ENCODE measurements around the gene PSMC3IP. TPM values are rescaled to one million over a fixed set of nuclear protein-coding genes. Genes with fewer than 3 reads are reported as not detected.
"Not testable (repeated sequence)": the region's sequence is repeated elsewhere in the genome, so short reads cannot be mapped to it uniquely, and the experiment has no call there.

PSMC3IP gene
- total RNA-seq, 1 donor from 2014 or later = 1.3 TPM

DNA sequence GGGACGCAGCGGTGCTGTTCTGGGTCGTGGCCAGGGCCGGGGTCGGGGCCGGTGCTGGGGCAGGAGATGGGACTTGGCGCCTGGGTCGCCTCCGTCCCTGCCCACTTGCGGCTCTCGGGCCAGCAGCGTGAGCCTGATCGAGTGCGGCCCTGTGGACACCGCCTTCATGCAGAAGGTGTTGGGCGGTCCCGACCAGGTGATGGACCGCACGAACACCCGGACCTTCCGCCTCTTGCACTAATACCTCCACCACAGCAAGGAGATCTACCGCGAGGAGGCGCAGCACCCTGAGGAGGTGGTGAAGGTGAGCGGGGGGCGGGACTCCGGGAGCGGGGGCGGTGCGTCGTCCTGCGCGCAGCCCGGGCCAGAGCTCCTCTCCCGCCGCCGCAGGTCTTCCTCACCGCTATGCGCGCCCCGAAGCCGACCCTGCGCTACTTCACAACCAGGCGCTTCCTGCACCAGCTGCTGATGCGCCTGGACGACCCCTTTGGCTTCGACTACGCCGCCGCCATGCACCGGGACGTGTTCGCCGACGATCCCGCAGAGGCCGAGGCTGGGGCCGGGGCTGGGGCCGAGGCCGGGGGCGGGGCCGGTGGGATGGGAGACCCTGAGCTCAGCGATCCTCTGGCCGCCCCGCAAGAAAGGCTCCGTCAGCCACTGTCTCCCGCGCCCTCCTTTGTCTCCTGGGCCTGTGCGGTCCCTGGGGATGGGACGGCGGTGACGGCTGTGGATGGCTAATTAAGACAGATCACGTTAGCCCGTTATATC lies 29.3 kb downstream of the PSMC3IP start:
- peaks cover 6% of the 10 kb centered on the region for H3K36me3 ChIP-seq (ENCODE audit: control insufficient read depth, insufficient read depth, low read length)
- DNase-seq (ENCODE audit: low read depth) (peak; percentile 72), FAIRE-seq (no peak)
- peak overlapping the region; percentile 46 for H3K4me3 ChIP-seq (ENCODE audit: low read depth, low read length)
- TF ChIP-seq, protein P1, sequence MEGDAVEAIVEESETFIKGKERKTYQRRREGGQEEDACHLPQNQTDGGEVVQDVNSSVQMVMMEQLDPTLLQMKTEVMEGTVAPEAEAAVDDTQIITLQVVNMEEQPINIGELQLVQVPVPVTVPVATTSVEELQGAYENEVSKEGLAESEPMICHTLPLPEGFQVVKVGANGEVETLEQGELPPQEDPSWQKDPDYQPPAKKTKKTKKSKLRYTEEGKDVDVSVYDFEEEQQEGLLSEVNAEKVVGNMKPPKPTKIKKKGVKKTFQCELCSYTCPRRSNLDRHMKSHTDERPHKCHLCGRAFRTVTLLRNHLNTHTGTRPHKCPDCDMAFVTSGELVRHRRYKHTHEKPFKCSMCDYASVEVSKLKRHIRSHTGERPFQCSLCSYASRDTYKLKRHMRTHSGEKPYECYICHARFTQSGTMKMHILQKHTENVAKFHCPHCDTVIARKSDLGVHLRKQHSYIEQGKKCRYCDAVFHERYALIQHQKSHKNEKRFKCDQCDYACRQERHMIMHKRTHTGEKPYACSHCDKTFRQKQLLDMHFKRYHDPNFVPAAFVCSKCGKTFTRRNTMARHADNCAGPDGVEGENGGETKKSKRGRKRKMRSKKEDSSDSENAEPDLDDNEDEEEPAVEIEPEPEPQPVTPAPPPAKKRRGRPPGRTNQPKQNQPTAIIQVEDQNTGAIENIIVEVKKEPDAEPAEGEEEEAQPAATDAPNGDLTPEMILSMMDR (IDR thresholded peaks at IDR 0.05; ENCODE audit: insufficient read depth, low read length, severe bottlenecking) = peak; percentile 84
- H3K27me3 ChIP-seq (ENCODE audit: control insufficient read depth, insufficient read depth, low read length) = no peaks in the 10 kb centered on the region

DNA sequence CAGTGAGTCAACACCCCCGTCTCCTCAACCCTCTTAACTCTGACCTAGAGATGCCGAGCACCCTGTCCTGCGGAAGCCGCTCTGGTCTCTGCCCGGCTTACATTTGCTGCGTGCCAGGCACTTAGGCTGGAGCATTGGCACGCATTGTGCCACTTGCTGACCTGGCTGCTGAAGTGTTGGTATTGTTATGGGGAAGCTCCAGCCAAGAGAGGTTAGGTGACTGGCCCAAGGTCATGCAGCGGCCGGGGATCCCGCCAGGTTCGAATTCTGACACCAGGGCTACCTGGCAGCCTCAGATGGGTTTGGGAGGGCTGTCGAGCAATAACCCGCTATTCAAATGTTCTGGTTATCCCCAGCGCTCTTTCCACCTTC lies 29.8 kb downstream of the PSMC3IP start:
- no peaks in the 10 kb centered on the region for H3K27me3 ChIP-seq (ENCODE audit: control insufficient read depth, insufficient read depth, low read length)
- H3K36me3 ChIP-seq (ENCODE audit: control insufficient read depth, insufficient read depth, low read length) = peaks cover 9% of the 10 kb centered on the region
- H3K4me3 ChIP-seq (ENCODE audit: low read depth, low read length) = no peak overlapping the region
- TF ChIP-seq, protein P1 (IDR thresholded peaks at IDR 0.05; ENCODE audit: insufficient read depth, low read length, severe bottlenecking) = no peak
- FAIRE-seq (no peak), DNase-seq (ENCODE audit: low read depth) (no peak)

DNA sequence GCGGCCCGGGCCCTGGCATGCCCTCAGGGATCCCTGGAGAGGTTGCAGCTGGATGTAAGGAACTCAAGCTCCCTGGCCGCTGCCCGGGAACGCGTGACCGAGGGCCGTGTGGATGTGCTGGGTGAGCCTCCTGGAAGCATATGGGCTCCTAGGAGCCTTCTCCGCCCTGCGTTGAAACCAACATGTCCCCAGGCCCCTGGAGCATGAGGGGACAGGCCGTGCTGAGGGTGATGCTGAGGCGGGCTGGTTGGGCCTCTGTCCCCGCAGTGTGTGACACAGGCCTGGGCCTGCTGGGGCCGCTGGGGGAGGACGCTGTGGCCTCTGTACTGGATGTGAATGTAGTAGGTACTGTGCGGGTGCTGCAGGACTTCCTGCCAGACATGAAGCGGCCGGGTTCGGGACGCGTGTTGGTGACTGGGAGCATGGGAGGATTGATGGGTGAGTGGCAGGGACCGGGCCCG lies 30.5 kb downstream of the PSMC3IP start:
- Histone ChIP-seq H3K4me3 (ENCODE audit: low read depth, low read length) (no peak overlapping the region), H3K27me3 (ENCODE audit: control insufficient read depth, insufficient read depth, low read length) (no peaks in the 10 kb centered on the region), H3K36me3 (ENCODE audit: control insufficient read depth, insufficient read depth, low read length) (peaks cover 9% of the 10 kb centered on the region)
- TF ChIP-seq, protein P1 (IDR thresholded peaks at IDR 0.05; ENCODE audit: insufficient read depth, low read length, severe bottlenecking) = no peak
- FAIRE-seq (no peak), DNase-seq (ENCODE audit: low read depth) (no peak)

DNA sequence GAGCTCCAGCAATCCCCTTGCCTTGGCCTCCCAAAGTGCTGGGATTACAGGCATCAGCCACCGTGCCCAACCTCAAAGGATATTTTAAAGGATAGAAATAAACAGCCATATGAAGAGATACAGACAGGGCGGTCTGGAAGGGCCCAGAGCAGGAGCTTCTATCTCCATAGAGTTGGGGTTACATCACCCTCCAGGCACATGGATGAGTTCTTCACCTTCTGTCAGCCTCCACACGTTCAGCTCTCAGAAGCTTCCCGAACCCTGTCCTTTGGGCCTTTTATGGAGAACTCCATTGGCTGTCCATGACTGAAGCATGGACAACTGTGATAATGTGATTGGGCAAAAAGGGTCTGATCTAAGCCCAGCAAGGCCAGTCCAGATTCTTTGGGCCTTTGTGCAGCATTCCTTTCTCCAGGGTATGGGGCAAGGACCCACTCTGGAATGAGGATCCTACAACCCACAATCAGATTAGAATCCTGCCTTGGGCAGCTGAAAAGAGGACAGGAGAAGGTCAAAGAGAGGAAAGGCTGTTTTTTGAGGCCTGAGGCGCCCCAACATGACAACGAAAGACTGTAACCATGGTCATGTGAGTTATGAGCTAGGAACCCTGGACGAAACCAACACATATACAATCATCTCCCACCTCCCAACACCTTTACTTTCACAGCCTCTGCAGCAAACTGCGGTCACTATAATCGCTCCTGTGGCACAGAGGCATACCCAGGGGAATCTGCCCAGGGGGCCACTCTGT lies 31.6 kb downstream of the PSMC3IP start:
- not testable (repeated sequence) for DNase-seq (ENCODE audit: low read depth); H3K27me3 ChIP-seq (ENCODE audit: control insufficient read depth, insufficient read depth, low read length); H3K4me3 ChIP-seq (ENCODE audit: low read depth, low read length)
- peaks cover 13% of the 10 kb centered on the region for H3K36me3 ChIP-seq (ENCODE audit: control insufficient read depth, insufficient read depth, low read length)
- peak; percentile 99 for FAIRE-seq

DNA sequence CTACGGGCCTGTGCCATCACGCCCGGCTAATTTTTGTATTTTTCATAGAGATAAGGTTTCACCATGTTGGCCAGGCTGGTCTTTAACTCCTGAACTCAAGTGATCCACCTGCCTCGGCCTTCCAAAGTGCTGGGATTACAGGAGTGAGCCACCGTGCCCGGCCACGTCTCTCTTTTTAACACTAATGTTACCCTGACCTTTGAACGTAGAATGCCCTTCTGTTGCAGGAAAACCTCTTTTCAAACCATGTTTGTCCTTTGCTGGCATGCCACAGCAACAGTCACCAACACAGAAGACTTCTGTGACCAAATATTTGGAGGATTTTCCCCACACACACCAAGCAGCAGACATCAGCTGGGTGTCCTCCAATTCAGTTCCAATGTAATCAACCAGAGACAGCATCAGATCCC lies 32.6 kb downstream of the PSMC3IP start:
- H3K27me3 ChIP-seq (ENCODE audit: control insufficient read depth, insufficient read depth, low read length) = no peaks in the 10 kb centered on the region
- TF ChIP-seq, protein P1 (IDR thresholded peaks at IDR 0.05; ENCODE audit: insufficient read depth, low read length, severe bottlenecking) = no peak

More for the DNA sequence above, 32.6 kb downstream of the PSMC3IP start:
- FAIRE-seq (no peak), DNase-seq (ENCODE audit: low read depth) (no peak)
- Histone ChIP-seq H3K36me3 (ENCODE audit: control insufficient read depth, insufficient read depth, low read length) (peaks cover 13% of the 10 kb centered on the region), H3K4me3 (ENCODE audit: low read depth, low read length) (no peak overlapping the region)
